CD4-positive, CD25-positive, alpha-beta regulatory T cell (primary cell): Measurements from ENCODE around the gene GARNL3. TPM values are rescaled to one million over a fixed set of nuclear protein-coding genes. Genes with fewer than 3 reads are reported as not detected.

Experiments used
- ATAC-seq, 2 donors: fragments of 150-1000 bp; cut with Tn5 transposase; one replicate each; pipeline ENCODE4 v1.10.0; 2021; ENCODE audit warnings: low read depth in 2 of 2, moderate number of reproducible peaks in 2 of 2, moderate library complexity in 1 of 2
- DNase-seq, 3 donors: peaks; one replicate each; pipeline versions ENCODE4 v3.0.0 to v3.0.0-alpha.2; 2012 to 2022; ENCODE audit warnings: mixed read lengths in 1 of 3
- H3K27ac ChIP-seq: one replicate; pipeline ENCODE4 v1.7.0; 2013; ENCODE audit warnings: mild to moderate bottlenecking, low read length; ENCODE audit not compliant: insufficient read depth, poor library complexity, severe bottlenecking
- H3K27me3 ChIP-seq: one replicate; pipeline ENCODE4 v1.7.0; 2013; ENCODE audit warnings: low read length; ENCODE audit not compliant: control insufficient read depth, insufficient read depth
- H3K36me3 ChIP-seq: one replicate; pipeline ENCODE4 v1.7.0; 2013; ENCODE audit warnings: mild to moderate bottlenecking, low read length, moderate library complexity; ENCODE audit not compliant: control insufficient read depth, insufficient read depth
- H3K4me1 ChIP-seq: 2 replicates; pipeline ENCODE4 v1.7.0; 2013; ENCODE audit warnings: mild to moderate bottlenecking, low read length; ENCODE audit not compliant: insufficient read depth, control insufficient read depth, poor library complexity, severe bottlenecking
- H3K4me3 ChIP-seq: one replicate; pipeline ENCODE4 v1.7.0; 2013; ENCODE audit warnings: low read depth, mild to moderate bottlenecking, low read length, moderate library complexity
- H3K9me3 ChIP-seq, 2 experiments: 1 replicate in 1 of 2; 2 replicates in 1 of 2; pipeline ENCODE4 v1.7.0; 2013; ENCODE audit warnings: low read length in 2 of 2, mild to moderate bottlenecking in 1 of 2, moderate library complexity in 1 of 2; ENCODE audit not compliant: control insufficient read depth in 2 of 2
- H3K27ac Mint-ChIP-seq, 3 donors: one replicate each; pipeline ENCODE4 v1.8.0; 2020 to 2022; ENCODE audit warnings: mild to moderate bottlenecking in 3 of 3, mixed read lengths in 3 of 3, moderate library complexity in 2 of 3
- H3K27me3 Mint-ChIP-seq: one replicate; pipeline ENCODE4 v1.8.0; 2022; ENCODE audit warnings: mild to moderate bottlenecking, mixed read lengths
- H3K36me3 Mint-ChIP-seq: one replicate; pipeline ENCODE4 v1.8.0; 2020; ENCODE audit warnings: mixed read lengths
- H3K4me1 Mint-ChIP-seq, 4 donors: one replicate each; pipeline ENCODE4 v1.8.0; 2020 to 2022; ENCODE audit warnings: mixed read lengths in 4 of 4, mild to moderate bottlenecking in 1 of 4
- H3K4me3 Mint-ChIP-seq, 4 donors: one replicate each; pipeline ENCODE4 v1.8.0; 2020 to 2022; ENCODE audit warnings: mild to moderate bottlenecking in 4 of 4, mixed read lengths in 4 of 4, moderate library complexity in 3 of 4
- H3K9me3 Mint-ChIP-seq, 7 donors: one replicate each; pipeline ENCODE4 v1.8.0; 2020 to 2022; ENCODE audit warnings: mixed read lengths in 7 of 7, mild to moderate bottlenecking in 3 of 7, moderate library complexity in 2 of 7
- polyA plus RNA-seq, 4 donors: library from polyadenylated mRNA; unstranded; fragments of 300-500 nt; fragmentation: Illumina TruSeq; gene quantifications; one replicate each; pipeline ENCODE4 v1.2.3, GENCODE V29; 2021
- total RNA-seq: library from RNA; stranded (reverse); gene quantifications from one replicate; pipeline ENCODE4 v1.2.3, GENCODE V29; 2022

GARNL3 gene
- total and polyA plus RNA-seq, 5 donors from 2014 or later, result 0.69 to 4.3 (median 0.99) TPM; not detected in 2

DNA sequence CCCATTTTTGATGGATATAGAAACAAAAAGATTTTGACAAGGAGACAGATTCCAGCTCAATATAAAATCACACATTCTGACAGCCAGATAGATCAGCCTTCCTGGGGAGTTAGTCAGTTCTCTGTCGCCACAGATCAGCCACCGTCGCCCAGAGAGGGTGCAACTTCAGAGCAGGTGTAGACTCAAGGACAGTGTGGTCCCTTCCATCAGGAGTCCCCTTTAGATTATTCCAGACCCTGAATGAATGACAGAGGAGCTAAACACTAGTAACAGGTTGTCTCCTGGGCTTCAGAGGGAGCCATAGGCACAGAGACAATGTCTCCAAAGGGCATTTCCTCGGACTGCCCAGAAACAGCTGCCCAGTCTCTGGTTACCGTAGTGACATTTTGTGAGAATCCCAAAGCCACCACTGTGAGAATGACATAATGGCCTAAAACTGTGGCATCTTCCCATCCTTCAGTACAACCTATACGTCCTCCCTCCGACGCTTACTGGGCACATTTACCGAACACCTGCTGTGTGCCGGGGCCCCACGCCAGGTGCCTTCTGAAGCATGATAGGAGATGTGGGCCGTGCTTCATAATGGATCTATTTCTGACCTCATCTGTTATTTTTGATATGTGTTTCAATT lies 85.0 kb downstream of the GARNL3 start:
- Mint-ChIP-seq H3K9me3 (no peaks in the 10 kb centered on the region), H3K27me3 (peaks cover 12% of the 10 kb centered on the region), H3K27ac (no peak overlapping the region), H3K4me1 (no peaks in the 10 kb centered on the region), H3K36me3 (no peaks in the 10 kb centered on the region), H3K4me3 (no peak overlapping the region)
- Histone ChIP-seq H3K4me1 (no peaks in the 10 kb centered on the region), H3K36me3 (no peaks in the 10 kb centered on the region), H3K27ac (no peak overlapping the region), H3K4me3 (no peak overlapping the region), H3K27me3 (peaks cover 5% of the 10 kb centered on the region), H3K9me3 (no peaks in the 10 kb centered on the region)
- ATAC-seq (no peak), DNase-seq (no peak)

DNA sequence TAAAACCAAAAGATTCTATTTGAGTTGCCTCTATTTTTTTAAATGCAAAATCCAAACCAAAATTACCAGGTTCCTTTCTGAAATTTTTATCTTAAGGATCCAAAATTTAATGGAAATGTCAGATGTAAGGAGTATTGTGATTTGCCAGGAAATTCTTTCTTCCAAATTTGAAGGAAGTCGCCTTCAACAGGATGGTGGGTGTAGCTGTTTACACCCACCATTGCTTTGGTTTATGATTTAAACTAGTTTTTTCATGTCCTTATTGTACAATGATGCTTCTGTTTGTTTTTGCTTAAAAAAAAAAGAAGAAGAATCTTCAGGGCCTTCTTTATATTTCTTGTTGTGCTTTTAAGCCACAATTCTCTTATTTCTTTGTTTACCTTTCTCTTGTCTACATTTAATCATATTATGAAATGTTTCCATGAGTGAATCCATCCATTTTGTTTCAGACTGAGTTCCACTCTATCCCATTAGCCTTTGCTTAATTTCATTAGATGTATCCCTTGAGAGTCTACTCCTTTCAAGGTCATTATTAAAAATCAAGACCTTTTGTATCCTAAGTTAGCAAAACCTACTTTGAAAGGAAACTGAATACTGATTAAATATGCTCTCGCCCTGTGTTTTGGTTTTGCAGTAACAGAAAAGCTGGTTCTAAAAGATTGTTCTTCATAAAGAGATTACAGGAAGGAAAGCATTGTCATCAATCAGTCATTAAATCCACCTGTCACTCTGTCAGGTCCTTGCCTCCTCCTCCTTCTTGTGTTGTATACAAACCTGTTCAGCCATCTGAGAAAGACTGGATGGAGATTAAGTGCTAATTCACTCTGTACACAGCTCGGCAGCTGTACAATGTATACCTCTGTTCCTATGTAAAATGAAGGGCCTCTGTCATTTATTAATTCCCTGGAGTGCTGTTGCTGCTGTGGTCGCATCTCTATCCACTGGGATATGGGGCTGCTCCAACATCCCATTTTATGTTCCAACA lies 86.9 kb downstream of the GARNL3 start:
- Histone ChIP-seq H3K9me3 (no peaks in the 10 kb centered on the region), H3K4me1 (no peaks in the 10 kb centered on the region), H3K27ac (no peak overlapping the region), H3K27me3 (peaks cover 5% of the 10 kb centered on the region), H3K36me3 (no peaks in the 10 kb centered on the region), H3K4me3 (no peak overlapping the region)
- no peaks in the 10 kb centered on the region for H3K9me3 Mint-ChIP-seq
- H3K4me1 Mint-ChIP-seq, result no peaks in the 10 kb centered on the region
- H3K27me3 Mint-ChIP-seq, result peaks cover 16% of the 10 kb centered on the region
- ATAC-seq (no peak), DNase-seq (no peak)
- H3K4me3 Mint-ChIP-seq, result no peak overlapping the region
- no peaks in the 10 kb centered on the region for H3K36me3 Mint-ChIP-seq
- no peak overlapping the region for H3K27ac Mint-ChIP-seq

DNA sequence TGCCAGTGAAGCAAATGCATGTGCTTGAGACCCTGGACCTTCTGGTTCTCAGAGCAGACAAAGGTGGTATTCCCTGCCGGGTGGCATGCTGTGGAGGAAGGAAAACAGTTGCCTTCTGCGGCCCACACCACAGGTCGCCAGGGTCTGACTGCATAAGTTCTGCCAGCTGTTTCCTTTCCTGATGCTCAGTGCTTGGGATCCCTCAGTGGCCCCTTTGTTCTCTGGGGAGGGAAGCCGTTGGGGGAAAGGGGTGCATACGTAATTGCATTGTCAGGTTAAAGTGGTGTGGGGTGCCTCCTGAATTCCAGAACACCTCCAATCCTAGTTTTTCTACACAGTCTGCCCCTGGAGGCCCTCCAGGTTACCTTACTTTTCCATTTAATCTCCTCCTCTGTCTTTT lies 89.3 kb downstream of the GARNL3 start:
- Mint-ChIP-seq H3K27me3 (peaks cover 15% of the 10 kb centered on the region), H3K4me3 (no peak overlapping the region), H3K4me1 (no peaks in the 10 kb centered on the region)

DNA sequence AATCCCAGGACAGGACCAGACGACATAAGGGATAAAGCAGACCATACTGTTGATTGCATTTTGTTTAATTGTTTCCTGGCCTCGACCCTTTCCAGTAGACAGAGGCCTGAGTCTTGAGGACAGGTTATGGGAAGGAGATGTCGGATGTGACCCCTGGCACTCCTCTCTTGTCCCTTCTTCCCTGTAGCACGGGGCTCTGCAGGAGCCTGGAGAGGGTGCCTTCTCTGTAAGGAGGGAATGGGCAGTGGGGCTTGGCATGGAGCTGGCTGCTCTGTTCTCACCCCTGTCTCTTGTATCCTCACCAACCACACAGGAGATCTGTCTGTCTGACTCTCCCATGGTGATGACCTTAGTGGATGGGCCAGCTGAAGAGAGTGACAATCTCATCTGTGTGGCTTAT lies 92.3 kb downstream of the GARNL3 start:
- Mint-ChIP-seq H3K36me3 (peaks cover 4% of the 10 kb centered on the region), H3K4me3 (no peak overlapping the region), H3K27me3 (peaks cover 14% of the 10 kb centered on the region), H3K4me1 (peaks cover 0 to 7% (median under 1%) of the 10 kb centered on the region in 4 donors), H3K9me3 (no peaks in the 10 kb centered on the region), H3K27ac (no peak overlapping the region)
- H3K4me3 ChIP-seq, result no peak overlapping the region
- peaks cover 5% of the 10 kb centered on the region for H3K27me3 ChIP-seq
- DNase-seq (no peak), ATAC-seq (no peak)
- no peaks in the 10 kb centered on the region for H3K4me1 ChIP-seq
- no peak overlapping the region for H3K27ac ChIP-seq
- no peaks in the 10 kb centered on the region for H3K36me3 ChIP-seq
- no peaks in the 10 kb centered on the region for H3K9me3 ChIP-seq

More for the DNA sequence above, 89.3 kb downstream of the GARNL3 start:
- no peak overlapping the region for H3K27ac ChIP-seq
- ATAC-seq (no peak), DNase-seq (no peak)
- no peaks in the 10 kb centered on the region for H3K4me1 ChIP-seq
- H3K9me3 ChIP-seq, result no peaks in the 10 kb centered on the region
- peaks cover 5% of the 10 kb centered on the region for H3K27me3 ChIP-seq
- Mint-ChIP-seq H3K27ac (peak overlapping the region in 1 of 3 donors; percentile 16), H3K9me3 (no peaks in the 10 kb centered on the region), H3K36me3 (peaks cover 4% of the 10 kb centered on the region)
- no peaks in the 10 kb centered on the region for H3K36me3 ChIP-seq
- H3K4me3 ChIP-seq, result no peak overlapping the region

DNA sequence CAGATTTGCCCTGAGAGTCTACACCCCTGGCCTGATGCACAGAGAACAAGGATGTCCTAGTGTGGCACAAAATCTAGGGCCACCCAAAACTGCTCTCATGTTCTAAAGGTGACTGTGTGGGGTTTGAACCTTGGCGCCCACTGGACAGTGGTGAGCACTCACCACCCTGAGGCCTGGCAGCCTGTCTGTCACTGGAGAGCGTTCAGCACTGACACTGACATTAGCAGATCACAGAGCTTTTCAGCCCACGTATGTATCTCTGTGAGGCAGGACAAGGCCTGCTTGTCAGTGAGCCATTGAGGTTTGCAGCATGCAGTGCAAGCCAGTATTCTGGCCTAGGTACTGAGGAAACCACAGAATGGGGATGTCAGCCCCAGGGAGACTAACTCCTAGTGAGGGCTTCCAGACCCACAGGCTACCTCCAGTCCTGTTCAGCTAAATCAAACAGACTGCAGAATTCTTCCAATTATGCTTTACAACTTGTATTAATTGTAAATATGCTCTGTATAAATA lies 93.5 kb downstream of the GARNL3 start:
- Histone ChIP-seq H3K27ac (no peak overlapping the region), H3K4me3 (no peak overlapping the region), H3K36me3 (no peaks in the 10 kb centered on the region), H3K27me3 (peaks cover 5% of the 10 kb centered on the region), H3K4me1 (no peaks in the 10 kb centered on the region), H3K9me3 (no peaks in the 10 kb centered on the region)
- peaks cover 5% of the 10 kb centered on the region for H3K36me3 Mint-ChIP-seq
- H3K4me3 Mint-ChIP-seq, result no peak overlapping the region
- H3K27me3 Mint-ChIP-seq, result peaks cover 15% of the 10 kb centered on the region
- H3K27ac Mint-ChIP-seq, result no peak overlapping the region
- no peak for DNase-seq
- H3K4me1 Mint-ChIP-seq, result peaks cover 0 to 7% (median under 1%) of the 10 kb centered on the region in 4 donors
- ATAC-seq, result no peak
- no peaks in the 10 kb centered on the region for H3K9me3 Mint-ChIP-seq

DNA sequence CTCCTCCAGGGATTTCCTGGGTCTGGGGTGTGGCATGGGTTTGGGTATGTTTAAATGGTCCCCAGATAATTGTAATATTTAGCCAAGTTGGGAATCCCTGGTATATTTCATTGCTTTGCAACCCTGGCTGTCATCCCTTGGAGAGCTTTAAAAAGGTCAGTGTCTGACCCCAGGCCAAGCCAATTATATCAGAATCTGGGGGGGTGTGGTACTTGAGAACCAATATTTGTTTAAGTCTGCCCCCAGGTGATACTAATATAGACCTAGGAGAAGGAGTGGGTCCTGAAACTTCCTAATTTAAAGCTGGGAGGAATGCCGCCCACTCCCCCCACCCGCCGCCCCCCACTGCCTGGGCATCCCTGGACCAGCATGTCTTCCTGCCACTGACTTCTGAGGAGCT lies 94.2 kb downstream of the GARNL3 start:
- Histone ChIP-seq H3K4me1 (no peaks in the 10 kb centered on the region), H3K27ac (no peak overlapping the region), H3K4me3 (no peak overlapping the region), H3K9me3 (no peaks in the 10 kb centered on the region), H3K36me3 (no peaks in the 10 kb centered on the region), H3K27me3 (peaks cover 2% of the 10 kb centered on the region)
- ATAC-seq, result no peak
- no peak for DNase-seq
- Mint-ChIP-seq H3K4me1 (peaks cover 0 to 7% (median under 1%) of the 10 kb centered on the region in 4 donors), H3K4me3 (no peak overlapping the region), H3K27ac (no peak overlapping the region), H3K9me3 (no peaks in the 10 kb centered on the region), H3K27me3 (peaks cover 15% of the 10 kb centered on the region), H3K36me3 (peaks cover 10% of the 10 kb centered on the region)

DNA sequence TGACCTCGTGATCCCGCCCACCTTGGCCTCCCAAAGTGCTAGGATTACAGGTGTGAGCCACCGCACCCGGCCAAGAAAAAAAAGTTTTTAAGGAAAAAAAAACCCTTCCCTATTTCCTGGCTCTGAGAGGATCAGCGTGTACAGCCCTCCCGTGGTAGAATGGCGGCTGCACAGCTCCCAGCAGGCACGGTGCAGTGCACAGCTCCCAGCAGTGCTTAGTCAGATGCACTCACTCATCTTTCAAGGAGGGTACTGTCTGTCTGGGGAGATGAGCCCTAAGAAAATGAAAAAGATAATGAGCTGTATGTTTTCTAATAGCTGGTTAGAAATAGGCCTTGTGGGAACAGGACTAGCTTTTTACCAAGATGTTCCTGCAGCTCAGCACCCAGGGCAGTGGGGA lies 95.7 kb downstream of the GARNL3 start:
- Mint-ChIP-seq H3K27me3 (peaks cover 15% of the 10 kb centered on the region), H3K36me3 (peaks cover 10% of the 10 kb centered on the region), H3K4me1 (peaks cover 0 to 7% (median under 1%) of the 10 kb centered on the region in 4 donors), H3K9me3 (no peaks in the 10 kb centered on the region), H3K4me3 (no peak overlapping the region), H3K27ac (no peak overlapping the region)
- DNase-seq (no peak), ATAC-seq (no peak)
- Histone ChIP-seq H3K36me3 (no peaks in the 10 kb centered on the region), H3K4me1 (no peaks in the 10 kb centered on the region), H3K27me3 (no peaks in the 10 kb centered on the region), H3K27ac (no peak overlapping the region), H3K4me3 (no peak overlapping the region), H3K9me3 (no peaks in the 10 kb centered on the region)
